ENCODE measurements around the gene UBE2M. TPM values are rescaled to one million over a fixed set of nuclear protein-coding genes. Genes with fewer than 3 reads are reported as not detected.

UBE2M gene
- total RNA-seq, 1 experiment from 2014 or later, result 133 TPM

GRCh38 chr19:58521651-58522050 is 36.8 kb downstream of the UBE2M start:
- no TSS peak for BruUV-seq (replicated peaks)

GRCh38 chr19:58520257-58520599 is 38.2 kb downstream of the UBE2M start:
- peaks cover 3% of the 10 kb centered on the region; the same call in 1 of the 2 replicates for H3K36me3 ChIP-seq (ENCODE audit: control insufficient read depth, insufficient read depth, low read length)
- Mint-ChIP-seq H3K27ac (ENCODE audit: unreplicated experiment) (peak overlapping the region; percentile 85), H3K4me1 (ENCODE audit: low read depth, unreplicated experiment) (peaks cover 20% of the 10 kb centered on the region), H3K9me3 (ENCODE audit: unreplicated experiment) (no peaks in the 10 kb centered on the region), H3K36me3 (ENCODE audit: insufficient read depth, unreplicated experiment) (peaks cover 28% of the 10 kb centered on the region), H3K4me3 (ENCODE audit: unreplicated experiment) (peak overlapping the region; percentile 85), H3K27me3 (ENCODE audit: insufficient read depth, unreplicated experiment) (no peaks in the 10 kb centered on the region)
- H3K27me3 ChIP-seq (replicated peaks; ENCODE audit: control insufficient read depth, insufficient read depth, low read length), result no peaks in the 10 kb centered on the region
- DNase-seq, result no peak
- intact Hi-C loops (cut with micrococcal nuclease; ENCODE audit: unreplicated experiment), result no loop called here
- H3K4me1 ChIP-seq, result peaks cover 13% of the 10 kb centered on the region
- ChIA-PET CTCF (interaction anchor here (0.9 to 2.2 kb wide), 6 partner anchors 20 to 158 kb away, joined by 3 to 22 read pairs (median 7); partner anchors contain the start of genes CHMP2A, TRIM28 and ZNF497), POLR2A (interaction anchor here (1.0 to 2.2 kb wide), 6 partner anchors 18 to 156 kb away, joined by 3 to 37 read pairs (median 4); partner anchors contain the start of genes TRIM28, UBE2M and ZNF584)
- TF ChIP-seq CTCF (IDR thresholded peaks at IDR 0.05; ENCODE audit: insufficient read depth in 1 of 2, low read depth in 1 of 2, low read length in 1 of 2, severe bottlenecking in 1 of 2, unreplicated experiment in 1 of 2), result no peak
- H3K9me3 ChIP-seq, result no peaks in the 10 kb centered on the region
- H3K4me3 ChIP-seq (ENCODE audit: low read depth, low read length), result peak overlapping the region; percentile 55
- BruUV-seq (replicated peaks), result TSS peak; percentile 97

More at GRCh38 chr19:58521651-58522050, 36.8 kb downstream of the UBE2M start:
- H3K27me3 ChIP-seq (replicated peaks; ENCODE audit: control insufficient read depth, insufficient read depth, low read length), result no peaks in the 10 kb centered on the region
- Mint-ChIP-seq H3K4me3 (ENCODE audit: unreplicated experiment) (peak overlapping the region; percentile 31), H3K4me1 (ENCODE audit: low read depth, unreplicated experiment) (peaks cover 20% of the 10 kb centered on the region), H3K27ac (ENCODE audit: unreplicated experiment) (no peak overlapping the region), H3K36me3 (ENCODE audit: insufficient read depth, unreplicated experiment) (peaks cover 22% of the 10 kb centered on the region), H3K9me3 (ENCODE audit: unreplicated experiment) (no peaks in the 10 kb centered on the region), H3K27me3 (ENCODE audit: insufficient read depth, unreplicated experiment) (no peaks in the 10 kb centered on the region)
- TF ChIP-seq CTCF (IDR thresholded peaks at IDR 0.05; ENCODE audit: insufficient read depth in 1 of 2, low read depth in 1 of 2, low read length in 1 of 2, severe bottlenecking in 1 of 2, unreplicated experiment in 1 of 2), result no peak
- POLR2A ChIA-PET, result interaction anchor here (0.6 to 0.8 kb wide), 4 partner anchors 10 to 38 kb away, joined by 3 to 10 read pairs (median 4); partner anchors contain the start of gene TRIM28
- H3K4me3 ChIP-seq (ENCODE audit: low read depth, low read length), result no peak overlapping the region
- peaks cover 13% of the 10 kb centered on the region for H3K4me1 ChIP-seq
- CTCF ChIA-PET, result interaction anchor here (0.7 to 1.1 kb wide), 2 partner anchors 22 kb away, joined by 4 to 5 read pairs; partner anchors contain the start of gene TRIM28
- DNase-seq, result no peak
- H3K9me3 ChIP-seq, result no peaks in the 10 kb centered on the region
- H3K36me3 ChIP-seq (ENCODE audit: control insufficient read depth, insufficient read depth, low read length), result peaks cover 3% of the 10 kb centered on the region; the same call in 1 of the 2 replicates
- intact Hi-C loops (cut with micrococcal nuclease; ENCODE audit: unreplicated experiment), result no loop called here

- POLR2A ChIA-PET, result interaction anchor here (0.6 to 2.2 kb wide), 8 partner anchors 18 to 280 kb away, joined by 3 to 37 read pairs (median 4); partner anchors contain the start of genes TRIM28, UBE2M and ZNF584
- Histone ChIP-seq H3K9me3 (no peaks in the 10 kb centered on the region), H3K4me1 (peaks cover 13% of the 10 kb centered on the region), H3K4me3 (ENCODE audit: low read depth, low read length) (peak within 1 kb of the TSS; percentile 55), H3K27me3 (replicated peaks; ENCODE audit: control insufficient read depth, insufficient read depth, low read length) (no peaks in the 10 kb centered on the region), H3K36me3 (ENCODE audit: control insufficient read depth, insufficient read depth, low read length) (peaks cover 3% of the 10 kb centered on the region; the same call in 1 of the 2 replicates)
- BruUV-seq (replicated peaks), result TSS peak; percentile 40
- peak; percentile 64 to 93 for TF ChIP-seq CTCF (IDR thresholded peaks at IDR 0.05; ENCODE audit: insufficient read depth in 1 of 2, low read depth in 1 of 2, low read length in 1 of 2, severe bottlenecking in 1 of 2, unreplicated experiment in 1 of 2)
- intact Hi-C loops (cut with micrococcal nuclease; ENCODE audit: unreplicated experiment), result loop anchor here (1.0 to 2.0 kb wide), 8 partner anchors 19 to 191 kb away; partner anchors contain the start of genes RPS5, TRIM28, UBE2M and ZNF324
- H3K4me3 Mint-ChIP-seq (ENCODE audit: unreplicated experiment), result peak within 1 kb of the TSS; percentile 85
- CTCF ChIA-PET, result interaction anchor here (0.9 to 2.2 kb wide), 11 partner anchors 15 to 157 kb away, joined by 3 to 22 read pairs (median 4); partner anchors contain the start of genes CHMP2A, TRIM28, ZNF324B and ZNF497
- peaks cover 34% of the 10 kb centered on the region for H3K36me3 Mint-ChIP-seq (ENCODE audit: insufficient read depth, unreplicated experiment)
- DNase-seq, result peak; percentile 94 to 95
- H3K27me3 Mint-ChIP-seq (ENCODE audit: insufficient read depth, unreplicated experiment), result no peaks in the 10 kb centered on the region
- H3K9me3 Mint-ChIP-seq (ENCODE audit: unreplicated experiment), result no peaks in the 10 kb centered on the region
- peak within 1 kb of the TSS; percentile 85 for H3K27ac Mint-ChIP-seq (ENCODE audit: unreplicated experiment)
- H3K4me1 Mint-ChIP-seq (ENCODE audit: low read depth, unreplicated experiment), result peaks cover 20% of the 10 kb centered on the region
Observed at GRCh38 chr19:58519355-58520256, 38.8 kb downstream of the UBE2M start, which contains the start of gene ZBTB45. TSS of gene ZBTB45 (minus strand) at chr19:58519810. CDS start at chr19:58517673, 2,137 bp downstream.

All from Caco-2 (cell line).